Measurements from ENCODE around the gene SCG3.
"Not testable (repeated sequence)": the region's sequence is repeated elsewhere in the genome, so short reads cannot be mapped to it uniquely, and the experiment has no call there.

The SCG3 gene

GRCh38 chr15:51681303-51681963 lies at the start of gene SCG3:
Gene SCG3, plus strand, starts transcription at chr15:51681503. Its CDS starts 253 bp downstream, at chr15:51681756.
- DNase-seq = peak; percentile 41 to 55

- DNase-seq = peak in 1 of 2 donors; percentile 18
Observed at GRCh38 chr15:51634591-51635198, 46.6 kb upstream of the SCG3 start.

- no peak for DNase-seq
Observed at GRCh38 chr15:51641490-51642130, 39.7 kb upstream of the SCG3 start.

- no peak for DNase-seq
Observed at GRCh38 chr15:51642696-51643095, 38.6 kb upstream of the SCG3 start.

GRCh38 chr15:51647128-51647562 lies 34.2 kb upstream of the SCG3 start:
- DNase-seq = peak; percentile 7 to 53

GRCh38 chr15:51648101-51648500 lies 33.2 kb upstream of the SCG3 start:
- DNase-seq = not testable (repeated sequence)

- not testable (repeated sequence) for DNase-seq
Observed at GRCh38 chr15:51648643-51649042, 32.7 kb upstream of the SCG3 start.

GRCh38 chr15:51649659-51650521 lies 31.4 kb upstream of the SCG3 start:
- DNase-seq = peak; percentile 49 to 77

- no peak for DNase-seq
Observed at GRCh38 chr15:51652084-51652668, 29.1 kb upstream of the SCG3 start.

- not testable (repeated sequence) for DNase-seq
Observed at GRCh38 chr15:51655401-51656057, 25.8 kb upstream of the SCG3 start.

- DNase-seq = no peak
Observed at GRCh38 chr15:51658664-51659063, 22.6 kb upstream of the SCG3 start.

- no peak for DNase-seq
Observed at GRCh38 chr15:51661072-51661471, 20.2 kb upstream of the SCG3 start.

GRCh38 chr15:51667478-51667877 lies 13.8 kb upstream of the SCG3 start:
- no peak for DNase-seq

- no peak for DNase-seq
Observed at GRCh38 chr15:51668446-51668845, 12.9 kb upstream of the SCG3 start.

GRCh38 chr15:51669381-51669780 lies 11.9 kb upstream of the SCG3 start:
- DNase-seq = no peak

GRCh38 chr15:51672155-51672687 lies 9.1 kb upstream of the SCG3 start:
- DNase-seq = peak in 1 of 2 donors; percentile 9

- no peak for DNase-seq
Observed at GRCh38 chr15:51672913-51673857, 8.1 kb upstream of the SCG3 start.

- no peak for DNase-seq
Observed at GRCh38 chr15:51675234-51675633, 6.1 kb upstream of the SCG3 start.

GRCh38 chr15:51677021-51677420 lies 4.3 kb upstream of the SCG3 start:
- DNase-seq = no peak

- DNase-seq = no peak
Observed at GRCh38 chr15:51677452-51677851, 3.9 kb upstream of the SCG3 start.

GRCh38 chr15:51678096-51678495 lies 3.2 kb upstream of the SCG3 start:
- no peak for DNase-seq

Data from CD4-positive, alpha-beta T cell treated with Interleukin-1 beta for 1 hour (primary cell).